Liver (tissue), 3 donors: ENCODE data around the gene HDAC3.
"Not testable (repeated sequence)": the region's sequence is repeated elsewhere in the genome, so short reads cannot be mapped to it uniquely, and the experiment has no call there.

Source experiments
- EGR1 ChIP-seq, 2 donors: IDR thresholded peaks; 2 replicates each; pipeline ENCODE4 v1.6.1; 2016 to 2018; ENCODE audit warnings: antibody characterized with exemption in 2 of 2, low read depth in 2 of 2
- GABPA ChIP-seq, 2 donors: IDR thresholded peaks in 1 of 2; conservative IDR thresholded peaks in 1 of 2; 2 replicates each; pipeline ENCODE4 v1.6.1; 2016; ENCODE audit warnings: antibody characterized with exemption in 2 of 2, mild to moderate bottlenecking in 1 of 2, moderate library complexity in 1 of 2
- HNF4G ChIP-seq: IDR thresholded peaks from 2 replicates; pipeline ENCODE4 v1.6.1; 2016; ENCODE audit warnings: antibody characterized with exemption
- JUND ChIP-seq, 2 donors: IDR thresholded peaks; 2 replicates each; pipeline ENCODE4 v1.6.1; 2016; ENCODE audit warnings: antibody characterized with exemption in 2 of 2
- MAX ChIP-seq: IDR thresholded peaks from 2 replicates; pipeline ENCODE4 v1.6.1; 2016; ENCODE audit warnings: antibody characterized with exemption
- NR2F2 ChIP-seq: IDR thresholded peaks from 2 replicates; pipeline ENCODE4 v1.6.1; 2016; ENCODE audit warnings: antibody characterized with exemption
- RAD21 ChIP-seq, 2 donors: IDR thresholded peaks; 2 replicates each; pipeline ENCODE4 v1.6.1; 2016; ENCODE audit warnings: antibody characterized with exemption in 2 of 2, mild to moderate bottlenecking in 2 of 2
- SP1 ChIP-seq: IDR thresholded peaks from 2 replicates; pipeline ENCODE4 v1.6.1; 2018; ENCODE audit warnings: antibody characterized with exemption, mild to moderate bottlenecking
- TAF1 ChIP-seq: conservative IDR thresholded peaks from 2 replicates; pipeline ENCODE4 v1.6.1; 2016; ENCODE audit warnings: antibody characterized with exemption, mild to moderate bottlenecking
- YY1 ChIP-seq: IDR thresholded peaks from 2 replicates; pipeline ENCODE4 v1.6.1; 2016; ENCODE audit warnings: antibody characterized with exemption, mild to moderate bottlenecking
- TF ChIP-seq, protein P1 (sequence below): fragments of 150-350 bp; IDR thresholded peaks from 2 replicates; pipeline ENCODE4 v1.5.1; 2017; ENCODE audit warnings: improper control_type of control experiment, low read depth, low read length; ENCODE audit not compliant: missing input control
- TF ChIP-seq, protein P2 (sequence below): IDR thresholded peaks from 2 replicates; pipeline ENCODE4 v1.6.1; 2016; ENCODE audit warnings: antibody characterized with exemption, mild to moderate bottlenecking
- TF ChIP-seq, protein P3 (sequence below): IDR thresholded peaks from 2 replicates; pipeline ENCODE4 v1.6.1; 2016; ENCODE audit warnings: antibody characterized with exemption
- TF ChIP-seq, protein P4 (sequence below): IDR thresholded peaks from 2 replicates; pipeline ENCODE4 v1.6.1; 2016; ENCODE audit warnings: antibody characterized with exemption
- donor health status: healthy.
- donor health status: healthy.

DNA sequence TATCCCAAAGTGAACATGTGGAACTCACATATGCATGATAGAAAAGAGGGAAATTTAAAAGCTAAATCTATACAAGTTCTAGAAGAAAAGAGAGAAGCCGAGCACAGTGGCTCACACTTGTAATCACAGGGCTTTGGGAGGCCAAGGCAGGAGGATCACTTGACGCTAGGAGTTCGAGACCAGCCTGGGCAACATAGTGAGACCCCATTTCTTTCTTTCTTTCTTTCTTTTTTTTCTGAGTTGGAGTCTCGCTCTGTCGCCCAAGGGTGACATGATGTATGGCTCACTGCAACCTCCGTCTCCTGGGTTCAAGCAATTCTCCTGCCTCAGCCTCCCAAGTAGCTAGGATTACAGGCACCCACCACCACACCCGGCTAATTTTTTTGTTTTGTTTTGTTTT, 26.7 kb downstream of the HDAC3 start:
- TF ChIP-seq YY1; RAD21 (IDR thresholded peaks at IDR 0.05); GABPA (IDR thresholded peaks at IDR 0.05 in 1 of 2, conservative IDR thresholded peaks at IDR 0.05 in 1 of 2); HNF4G; TAF1; SP1; MAX; EGR1 (IDR thresholded peaks at IDR 0.05; ENCODE audit: low read depth in 2 of 2); JUND (IDR thresholded peaks at IDR 0.05); NR2F2: not testable (repeated sequence)
- TF ChIP-seq, protein P1, sequence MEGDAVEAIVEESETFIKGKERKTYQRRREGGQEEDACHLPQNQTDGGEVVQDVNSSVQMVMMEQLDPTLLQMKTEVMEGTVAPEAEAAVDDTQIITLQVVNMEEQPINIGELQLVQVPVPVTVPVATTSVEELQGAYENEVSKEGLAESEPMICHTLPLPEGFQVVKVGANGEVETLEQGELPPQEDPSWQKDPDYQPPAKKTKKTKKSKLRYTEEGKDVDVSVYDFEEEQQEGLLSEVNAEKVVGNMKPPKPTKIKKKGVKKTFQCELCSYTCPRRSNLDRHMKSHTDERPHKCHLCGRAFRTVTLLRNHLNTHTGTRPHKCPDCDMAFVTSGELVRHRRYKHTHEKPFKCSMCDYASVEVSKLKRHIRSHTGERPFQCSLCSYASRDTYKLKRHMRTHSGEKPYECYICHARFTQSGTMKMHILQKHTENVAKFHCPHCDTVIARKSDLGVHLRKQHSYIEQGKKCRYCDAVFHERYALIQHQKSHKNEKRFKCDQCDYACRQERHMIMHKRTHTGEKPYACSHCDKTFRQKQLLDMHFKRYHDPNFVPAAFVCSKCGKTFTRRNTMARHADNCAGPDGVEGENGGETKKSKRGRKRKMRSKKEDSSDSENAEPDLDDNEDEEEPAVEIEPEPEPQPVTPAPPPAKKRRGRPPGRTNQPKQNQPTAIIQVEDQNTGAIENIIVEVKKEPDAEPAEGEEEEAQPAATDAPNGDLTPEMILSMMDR, result not testable (repeated sequence)
- TF ChIP-seq, protein P2, sequence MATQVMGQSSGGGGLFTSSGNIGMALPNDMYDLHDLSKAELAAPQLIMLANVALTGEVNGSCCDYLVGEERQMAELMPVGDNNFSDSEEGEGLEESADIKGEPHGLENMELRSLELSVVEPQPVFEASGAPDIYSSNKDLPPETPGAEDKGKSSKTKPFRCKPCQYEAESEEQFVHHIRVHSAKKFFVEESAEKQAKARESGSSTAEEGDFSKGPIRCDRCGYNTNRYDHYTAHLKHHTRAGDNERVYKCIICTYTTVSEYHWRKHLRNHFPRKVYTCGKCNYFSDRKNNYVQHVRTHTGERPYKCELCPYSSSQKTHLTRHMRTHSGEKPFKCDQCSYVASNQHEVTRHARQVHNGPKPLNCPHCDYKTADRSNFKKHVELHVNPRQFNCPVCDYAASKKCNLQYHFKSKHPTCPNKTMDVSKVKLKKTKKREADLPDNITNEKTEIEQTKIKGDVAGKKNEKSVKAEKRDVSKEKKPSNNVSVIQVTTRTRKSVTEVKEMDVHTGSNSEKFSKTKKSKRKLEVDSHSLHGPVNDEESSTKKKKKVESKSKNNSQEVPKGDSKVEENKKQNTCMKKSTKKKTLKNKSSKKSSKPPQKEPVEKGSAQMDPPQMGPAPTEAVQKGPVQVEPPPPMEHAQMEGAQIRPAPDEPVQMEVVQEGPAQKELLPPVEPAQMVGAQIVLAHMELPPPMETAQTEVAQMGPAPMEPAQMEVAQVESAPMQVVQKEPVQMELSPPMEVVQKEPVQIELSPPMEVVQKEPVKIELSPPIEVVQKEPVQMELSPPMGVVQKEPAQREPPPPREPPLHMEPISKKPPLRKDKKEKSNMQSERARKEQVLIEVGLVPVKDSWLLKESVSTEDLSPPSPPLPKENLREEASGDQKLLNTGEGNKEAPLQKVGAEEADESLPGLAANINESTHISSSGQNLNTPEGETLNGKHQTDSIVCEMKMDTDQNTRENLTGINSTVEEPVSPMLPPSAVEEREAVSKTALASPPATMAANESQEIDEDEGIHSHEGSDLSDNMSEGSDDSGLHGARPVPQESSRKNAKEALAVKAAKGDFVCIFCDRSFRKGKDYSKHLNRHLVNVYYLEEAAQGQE, result not testable (repeated sequence)
- TF ChIP-seq, protein P3, sequence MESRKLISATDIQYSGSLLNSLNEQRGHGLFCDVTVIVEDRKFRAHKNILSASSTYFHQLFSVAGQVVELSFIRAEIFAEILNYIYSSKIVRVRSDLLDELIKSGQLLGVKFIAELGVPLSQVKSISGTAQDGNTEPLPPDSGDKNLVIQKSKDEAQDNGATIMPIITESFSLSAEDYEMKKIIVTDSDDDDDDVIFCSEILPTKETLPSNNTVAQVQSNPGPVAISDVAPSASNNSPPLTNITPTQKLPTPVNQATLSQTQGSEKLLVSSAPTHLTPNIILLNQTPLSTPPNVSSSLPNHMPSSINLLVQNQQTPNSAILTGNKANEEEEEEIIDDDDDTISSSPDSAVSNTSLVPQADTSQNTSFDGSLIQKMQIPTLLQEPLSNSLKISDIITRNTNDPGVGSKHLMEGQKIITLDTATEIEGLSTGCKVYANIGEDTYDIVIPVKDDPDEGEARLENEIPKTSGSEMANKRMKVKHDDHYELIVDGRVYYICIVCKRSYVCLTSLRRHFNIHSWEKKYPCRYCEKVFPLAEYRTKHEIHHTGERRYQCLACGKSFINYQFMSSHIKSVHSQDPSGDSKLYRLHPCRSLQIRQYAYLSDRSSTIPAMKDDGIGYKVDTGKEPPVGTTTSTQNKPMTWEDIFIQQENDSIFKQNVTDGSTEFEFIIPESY, result not testable (repeated sequence)
- TF ChIP-seq, protein P4, sequence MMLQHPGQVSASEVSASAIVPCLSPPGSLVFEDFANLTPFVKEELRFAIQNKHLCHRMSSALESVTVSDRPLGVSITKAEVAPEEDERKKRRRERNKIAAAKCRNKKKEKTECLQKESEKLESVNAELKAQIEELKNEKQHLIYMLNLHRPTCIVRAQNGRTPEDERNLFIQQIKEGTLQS, result not testable (repeated sequence)
